Mononuclear cell (primary cell): Measurements from ENCODE around the gene C1QTNF7. TPM values are rescaled to one million over a fixed set of nuclear protein-coding genes. Genes with fewer than 3 reads are reported as not detected.

Experiments
- H3K27me3 ChIP-seq: 2 replicates; pipeline ENCODE4 v1.6.0; 2011; ENCODE audit warnings: low read length, control low read depth; ENCODE audit not compliant: insufficient read depth
- H3K4me1 ChIP-seq: 2 replicates; pipeline ENCODE4 v1.5.1; 2011; ENCODE audit warnings: mild to moderate bottlenecking, low read length, control low read depth; ENCODE audit not compliant: insufficient read depth
- H3K4me3 ChIP-seq: 2 replicates; pipeline ENCODE4 v1.5.1; 2011; ENCODE audit warnings: mild to moderate bottlenecking, low read length, moderate library complexity
- H3K9me3 ChIP-seq: 2 replicates; pipeline ENCODE4 v1.5.1; 2011; ENCODE audit warnings: low read depth, mild to moderate bottlenecking, control low read depth, low read length
- total RNA-seq: library from RNA; depleted of rRNA; stranded (reverse); fragments of >200 nt; gene quantifications from one replicate; pipeline ENCODE4 v1.2.3, GENCODE V29; 2012

Gene C1QTNF7
- total RNA-seq, 1 donor = 0.10 TPM

GRCh38 chr4:15400981-15401671, 26.7 kb upstream of the C1QTNF7 start:
- Histone ChIP-seq H3K4me1 (peaks cover 59% of the 10 kb centered on the region), H3K9me3 (no peaks in the 10 kb centered on the region), H3K4me3 (no peak overlapping the region), H3K27me3 (no peaks in the 10 kb centered on the region)

GRCh38 chr4:15402146-15402545, 25.7 kb upstream of the C1QTNF7 start:
- Histone ChIP-seq H3K9me3 (no peaks in the 10 kb centered on the region), H3K27me3 (no peaks in the 10 kb centered on the region), H3K4me3 (no peak overlapping the region), H3K4me1 (peaks cover 63% of the 10 kb centered on the region)

DNA sequence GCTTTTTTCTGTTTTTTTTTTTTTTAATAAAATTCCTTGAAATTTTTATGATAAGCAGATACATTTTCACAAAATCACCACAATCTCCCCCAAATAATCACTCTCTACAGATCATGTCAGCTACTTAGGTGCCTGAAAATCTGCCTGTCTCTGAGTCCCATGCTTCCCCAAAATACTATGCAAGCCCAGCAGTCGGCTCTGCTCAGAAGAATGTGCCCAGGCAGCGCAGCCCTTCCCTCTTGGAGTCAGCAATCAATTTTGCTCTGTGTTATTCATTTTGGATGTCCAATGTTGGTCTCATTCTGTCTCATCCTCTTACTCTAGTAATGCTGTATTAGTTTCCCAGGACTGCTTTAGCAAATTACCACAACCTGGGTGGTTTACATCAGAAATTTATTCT, 24.9 kb upstream of the C1QTNF7 start:
- H3K4me3 ChIP-seq = no peak overlapping the region
- H3K4me1 ChIP-seq = peaks cover 63% of the 10 kb centered on the region

DNA sequence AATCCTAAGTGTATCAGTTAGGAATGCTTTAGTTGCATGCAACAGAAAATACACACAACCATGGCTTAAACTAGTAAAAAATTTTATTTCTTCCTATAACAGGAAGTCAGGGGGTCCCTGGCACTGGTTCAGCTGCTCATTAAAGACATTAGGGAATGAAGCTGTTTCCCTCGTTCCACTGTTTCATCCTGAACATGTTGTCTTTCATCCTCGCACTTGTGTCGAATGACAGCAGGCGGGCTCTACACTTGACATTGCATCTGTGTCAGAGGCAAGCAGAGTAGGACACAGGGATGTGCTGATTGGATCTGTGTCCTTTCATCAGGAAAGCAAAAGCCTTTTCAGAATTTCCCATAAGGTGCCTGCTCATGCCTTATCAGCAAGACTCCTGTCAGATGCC, 22.8 kb upstream of the C1QTNF7 start:
- no peak overlapping the region for H3K4me3 ChIP-seq
- peaks cover 46% of the 10 kb centered on the region for H3K4me1 ChIP-seq
- H3K27me3 ChIP-seq = no peaks in the 10 kb centered on the region
- H3K9me3 ChIP-seq = no peaks in the 10 kb centered on the region

More for the DNA sequence above, 24.9 kb upstream of the C1QTNF7 start:
- Histone ChIP-seq H3K27me3 (no peaks in the 10 kb centered on the region), H3K9me3 (no peaks in the 10 kb centered on the region)

GRCh38 chr4:15410750-15411149, 17.1 kb upstream of the C1QTNF7 start:
- Histone ChIP-seq H3K4me3 (no peak overlapping the region), H3K27me3 (no peaks in the 10 kb centered on the region), H3K4me1 (peaks cover 53% of the 10 kb centered on the region), H3K9me3 (no peaks in the 10 kb centered on the region)

GRCh38 chr4:15412461-15412860, 15.4 kb upstream of the C1QTNF7 start:
- no peak overlapping the region for H3K4me3 ChIP-seq
- H3K27me3 ChIP-seq = no peaks in the 10 kb centered on the region
- H3K4me1 ChIP-seq = peaks cover 58% of the 10 kb centered on the region
- no peaks in the 10 kb centered on the region for H3K9me3 ChIP-seq

- Histone ChIP-seq H3K9me3 (no peaks in the 10 kb centered on the region), H3K27me3 (no peaks in the 10 kb centered on the region), H3K4me1 (peaks cover 63% of the 10 kb centered on the region), H3K4me3 (no peak overlapping the region)
These were observed 14.7 kb upstream of the C1QTNF7 start for GRCh38 chr4:15413010-15413622.

DNA sequence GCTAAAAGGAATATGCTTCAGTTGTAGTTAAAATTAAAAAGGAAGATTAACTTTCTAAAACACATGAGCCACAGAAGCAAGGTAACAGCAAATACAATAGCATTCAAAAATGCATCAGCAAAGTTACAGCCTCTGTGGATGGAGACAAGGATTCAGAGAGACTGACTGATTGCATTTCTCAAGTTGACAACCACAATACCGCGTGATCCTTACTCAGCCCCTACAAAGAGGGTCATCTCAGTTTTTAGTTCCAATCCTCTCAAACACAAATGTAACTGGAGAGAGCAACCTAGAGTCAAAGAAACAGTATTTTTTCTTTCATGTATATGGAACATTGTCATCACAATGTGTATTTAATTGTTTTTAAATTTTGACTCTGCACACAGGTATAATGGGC, 14.2 kb upstream of the C1QTNF7 start:
- H3K9me3 ChIP-seq = no peaks in the 10 kb centered on the region
- H3K27me3 ChIP-seq = no peaks in the 10 kb centered on the region
- H3K4me3 ChIP-seq = no peak overlapping the region
- peaks cover 63% of the 10 kb centered on the region for H3K4me1 ChIP-seq

- Histone ChIP-seq H3K4me3 (no peak overlapping the region), H3K4me1 (peaks cover 63% of the 10 kb centered on the region), H3K9me3 (no peaks in the 10 kb centered on the region), H3K27me3 (no peaks in the 10 kb centered on the region)
These were observed 13.2 kb upstream of the C1QTNF7 start for GRCh38 chr4:15414551-15415091.

DNA sequence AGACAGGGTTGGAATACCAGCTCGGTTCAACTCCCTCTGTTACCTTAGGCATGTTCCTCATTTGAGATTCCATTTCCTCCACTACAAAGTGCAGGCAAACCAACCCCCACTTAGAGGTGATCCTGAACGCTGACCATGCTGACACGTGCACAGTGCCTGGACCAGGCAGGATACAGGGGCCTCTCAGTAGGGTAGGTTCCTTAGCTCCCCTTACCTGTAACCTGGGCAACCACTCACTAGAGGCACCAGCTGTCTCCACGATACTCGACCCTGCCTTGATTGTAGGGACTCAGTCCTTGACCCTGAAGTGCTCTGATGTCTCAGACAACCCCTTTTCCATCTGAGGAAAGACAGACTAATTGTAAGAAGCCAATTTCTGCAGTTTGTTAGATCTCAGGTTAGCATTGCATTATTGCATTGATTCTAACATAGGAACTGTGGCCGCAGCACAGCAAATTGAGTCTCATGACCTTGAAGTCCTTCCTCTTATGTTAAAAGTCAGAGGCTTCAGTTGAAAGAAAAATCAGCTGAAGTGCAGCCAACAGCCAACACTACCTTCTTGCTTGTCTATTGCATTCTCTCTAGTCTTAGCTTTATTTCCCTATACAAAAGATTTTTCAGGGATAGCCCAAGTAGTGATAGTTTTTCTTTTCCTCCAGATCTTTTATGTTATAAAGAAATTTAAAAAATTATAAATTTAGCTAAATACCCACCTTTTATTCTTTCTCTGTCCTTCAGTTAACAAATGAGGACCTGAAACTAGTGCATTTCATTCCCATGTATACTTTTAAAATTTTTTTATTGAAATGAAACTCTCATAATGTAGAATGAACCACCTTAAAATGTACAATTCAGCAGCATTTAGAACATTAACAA, 11.2 kb upstream of the C1QTNF7 start:
- no peaks in the 10 kb centered on the region for H3K27me3 ChIP-seq
- peaks cover 51% of the 10 kb centered on the region for H3K4me1 ChIP-seq
- H3K4me3 ChIP-seq = no peak overlapping the region
- H3K9me3 ChIP-seq = no peaks in the 10 kb centered on the region

DNA sequence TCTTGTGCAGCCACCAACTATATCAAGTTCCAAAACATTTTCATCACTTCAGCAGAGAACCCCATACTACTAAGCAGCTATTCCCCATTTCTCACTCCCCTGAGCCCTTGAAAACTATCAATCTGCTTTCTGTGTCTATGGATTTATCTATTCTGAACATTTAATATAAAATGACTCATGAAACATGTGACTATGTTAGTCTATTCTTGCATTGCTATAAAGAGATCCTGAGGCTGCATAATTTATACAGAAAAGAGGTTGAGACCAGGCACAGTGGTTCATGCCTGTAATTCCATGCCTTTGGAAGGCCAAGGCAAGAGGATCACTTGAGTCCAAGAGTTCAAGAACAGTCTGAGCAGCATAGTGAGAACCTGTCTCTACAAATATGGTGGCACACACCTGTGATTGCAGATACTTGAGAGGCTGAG, 10.6 kb upstream of the C1QTNF7 start:
- Histone ChIP-seq H3K4me1 (peaks cover 45% of the 10 kb centered on the region), H3K4me3 (no peak overlapping the region), H3K9me3 (no peaks in the 10 kb centered on the region), H3K27me3 (no peaks in the 10 kb centered on the region)

GRCh38 chr4:15418956-15419355, 8.9 kb upstream of the C1QTNF7 start:
- H3K4me1 ChIP-seq = peaks cover 28% of the 10 kb centered on the region
- no peaks in the 10 kb centered on the region for H3K9me3 ChIP-seq
- H3K4me3 ChIP-seq = no peak overlapping the region
- H3K27me3 ChIP-seq = no peaks in the 10 kb centered on the region

GRCh38 chr4:15420642-15421041, 7.2 kb upstream of the C1QTNF7 start:
- Histone ChIP-seq H3K27me3 (no peaks in the 10 kb centered on the region), H3K4me3 (no peak overlapping the region), H3K4me1 (peaks cover 17% of the 10 kb centered on the region), H3K9me3 (no peaks in the 10 kb centered on the region)

DNA sequence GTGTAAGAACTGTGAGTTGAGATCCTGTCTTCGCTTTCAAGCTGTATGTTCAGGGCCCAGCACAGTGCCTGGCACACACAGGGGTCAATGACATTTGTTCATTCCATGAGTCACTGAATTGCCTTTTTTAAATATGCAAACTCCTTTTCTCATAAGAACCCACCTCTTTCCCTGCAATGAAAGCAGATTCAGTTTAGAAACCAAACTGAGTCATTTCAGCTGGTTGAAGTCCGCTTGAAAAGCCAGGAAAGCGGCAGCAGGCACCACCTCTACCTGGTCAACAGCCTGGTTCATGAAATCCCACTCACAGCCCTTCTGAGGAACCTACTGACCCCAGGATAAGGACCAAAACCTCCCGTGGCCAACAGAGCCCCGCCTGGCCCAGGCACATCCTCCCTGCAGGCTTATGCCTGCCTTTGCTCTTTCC, 4.5 kb upstream of the C1QTNF7 start:
- Histone ChIP-seq H3K9me3 (no peaks in the 10 kb centered on the region), H3K4me3 (no peak overlapping the region), H3K27me3 (no peaks in the 10 kb centered on the region), H3K4me1 (peaks cover under 1% of the 10 kb centered on the region)

DNA sequence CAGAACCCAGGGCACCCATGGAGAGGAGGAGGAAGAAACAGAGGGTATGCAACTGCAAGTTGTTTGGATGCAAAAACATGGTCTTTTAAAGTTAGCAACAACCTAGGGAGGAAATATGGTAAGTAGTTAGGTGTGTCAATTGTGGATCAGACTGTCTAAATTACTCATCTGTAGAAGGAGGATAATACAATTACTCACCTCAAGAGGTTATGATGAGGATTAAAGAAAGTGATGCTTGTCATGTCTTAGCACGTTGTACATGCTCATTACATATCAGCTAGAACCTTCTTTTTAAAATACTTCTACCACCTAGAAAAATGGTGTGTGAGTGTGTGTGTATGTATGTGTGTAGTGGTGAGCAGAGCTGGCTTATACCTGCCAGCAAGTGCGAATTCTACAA, 2.3 kb upstream of the C1QTNF7 start:
- Histone ChIP-seq H3K9me3 (no peaks in the 10 kb centered on the region), H3K4me3 (no peak overlapping the region), H3K4me1 (peaks cover 5% of the 10 kb centered on the region), H3K27me3 (no peaks in the 10 kb centered on the region)
